ENCODE results near the gene ZCCHC24.

ZCCHC24 gene

GRCh38 chr10:79360499-79361342 is 84.7 kb downstream of the ZCCHC24 start:
- DNase-seq (ENCODE audit: low spot score), result no peak

GRCh38 chr10:79359816-79360498 is 85.5 kb downstream of the ZCCHC24 start:
- DNase-seq (ENCODE audit: low spot score), result no peak

GRCh38 chr10:79358811-79359210 is 86.6 kb downstream of the ZCCHC24 start:
- DNase-seq (ENCODE audit: low spot score), result no peak

GRCh38 chr10:79357180-79357579 is 88.2 kb downstream of the ZCCHC24 start:
- DNase-seq (ENCODE audit: low spot score), result no peak

GRCh38 chr10:79356104-79356503 is 89.3 kb downstream of the ZCCHC24 start:
- no peak for DNase-seq (ENCODE audit: low spot score)

GRCh38 chr10:79355420-79356017 is 89.9 kb downstream of the ZCCHC24 start:
- DNase-seq (ENCODE audit: low spot score), result no peak

GRCh38 chr10:79354615-79355014 is 90.8 kb downstream of the ZCCHC24 start:
- DNase-seq (ENCODE audit: low spot score), result no peak

- DNase-seq (ENCODE audit: low spot score), result no peak
Observed at GRCh38 chr10:79354141-79354540, 91.3 kb downstream of the ZCCHC24 start.

- DNase-seq (ENCODE audit: low spot score), result no peak
Observed at GRCh38 chr10:79353726-79354125, 91.7 kb downstream of the ZCCHC24 start.

- DNase-seq (ENCODE audit: low spot score), result no peak
Observed at GRCh38 chr10:79353000-79353406, 92.4 kb downstream of the ZCCHC24 start.

- DNase-seq (ENCODE audit: low spot score), result no peak
Observed at GRCh38 chr10:79352035-79352877, 93.2 kb downstream of the ZCCHC24 start.

GRCh38 chr10:79351332-79351731 is 94.1 kb downstream of the ZCCHC24 start:
- DNase-seq (ENCODE audit: low spot score), result no peak

GRCh38 chr10:79350407-79351154 is 94.8 kb downstream of the ZCCHC24 start:
- DNase-seq (ENCODE audit: low spot score), result no peak

- DNase-seq (ENCODE audit: low spot score), result no peak
Observed at GRCh38 chr10:79349766-79350406, 95.5 kb downstream of the ZCCHC24 start.

GRCh38 chr10:79349072-79349491 is 96.3 kb downstream of the ZCCHC24 start:
- DNase-seq (ENCODE audit: low spot score), result no peak

GRCh38 chr10:79348640-79348988 is 96.8 kb downstream of the ZCCHC24 start:
- no peak for DNase-seq (ENCODE audit: low spot score)

- peak; percentile 73 for DNase-seq (ENCODE audit: low spot score)
Observed at GRCh38 chr10:79347894-79348639, 97.4 kb downstream of the ZCCHC24 start.

- DNase-seq (ENCODE audit: low spot score), result peak; percentile 94
Observed at GRCh38 chr10:79347226-79347893, 98.1 kb downstream of the ZCCHC24 start, which contains the start of gene PPIF. Gene PPIF (plus strand): TSS chr10:79347469. CDS start chr10:79347549, 80 bp downstream.

Data from CD4-positive, alpha-beta T cell treated with Interleukin-15 for 4 hours (primary cell).